ENCODE data around the gene NAA38.

NAA38 gene

GRCh38 chr17:7851438-7852261 is 5.7 kb downstream of the NAA38 start:
- DNase-seq: peak; percentile 94

- peak; percentile 69 for DNase-seq
These were observed 6.5 kb downstream of the NAA38 start for GRCh38 chr17:7850701-7851437.

- DNase-seq: no peak
These were observed 7.4 kb downstream of the NAA38 start for GRCh38 chr17:7849751-7850504.

- no peak for DNase-seq
These were observed 8.1 kb downstream of the NAA38 start for GRCh38 chr17:7849130-7849750.

- DNase-seq: no peak
These were observed 8.6 kb downstream of the NAA38 start for GRCh38 chr17:7848739-7849129.

- no peak for DNase-seq
These were observed 9.2 kb downstream of the NAA38 start for GRCh38 chr17:7848131-7848579.

GRCh38 chr17:7846765-7847661 is 10.3 kb downstream of the NAA38 start:
- no peak for DNase-seq

GRCh38 chr17:7846063-7846735 is 11.2 kb downstream of the NAA38 start:
- no peak for DNase-seq

GRCh38 chr17:7845359-7846062 is 11.8 kb downstream of the NAA38 start:
- no peak for DNase-seq

GRCh38 chr17:7844292-7845154 is 12.8 kb downstream of the NAA38 start:
- peak; percentile 91 for DNase-seq

GRCh38 chr17:7843536-7844291 is 13.6 kb downstream of the NAA38 start:
- peak; percentile 95 for DNase-seq

- peak; percentile 90 for DNase-seq
These were observed 14.2 kb downstream of the NAA38 start for GRCh38 chr17:7843257-7843535.

GRCh38 chr17:7842380-7843256 is 14.7 kb downstream of the NAA38 start:
- no peak for DNase-seq

- peak; percentile 97 for DNase-seq
These were observed 15.4 kb downstream of the NAA38 start for GRCh38 chr17:7841915-7842379.

GRCh38 chr17:7841396-7841914 is 15.9 kb downstream of the NAA38 start:
- peak; percentile 96 for DNase-seq

GRCh38 chr17:7840875-7841274 is 16.5 kb downstream of the NAA38 start:
- DNase-seq: no peak

GRCh38 chr17:7840441-7840840 is 16.9 kb downstream of the NAA38 start:
- DNase-seq: no peak

GRCh38 chr17:7839876-7840261 is 17.5 kb downstream of the NAA38 start:
- no peak for DNase-seq
